Lower leg skin (tissue), 4 donors: Measurements from ENCODE around the gene TBC1D32. TPM values are rescaled to one million over a fixed set of nuclear protein-coding genes. Genes with fewer than 3 reads are reported as not detected.
"Not testable (repeated sequence)": the region's sequence is repeated elsewhere in the genome, so short reads cannot be mapped to it uniquely, and the experiment has no call there.

Experiments
- DNase-seq, 2 donors: peaks; one replicate each; pipeline ENCODE4 v3.0.0-alpha.2; 2019; ENCODE audit warnings: low spot score in 2 of 2
- H3K4me3 ChIP-seq: fragments of 200-600 bp; sonication (generic); 2 replicates; pipeline ENCODE4 v1.5.1; 2017; ENCODE audit warnings: mild to moderate bottlenecking, low read depth; ENCODE audit not compliant: poor library complexity, severe bottlenecking
- CTCF ChIP-seq, 3 donors: fragments of 450-650 bp; IDR thresholded peaks; one replicate each; pipeline ENCODE4 v1.5.1; 2016; ENCODE audit warnings: antibody characterized with exemption in 3 of 3, mild to moderate bottlenecking in 3 of 3, moderate library complexity in 2 of 3
- POLR2A ChIP-seq, 2 donors: fragments of 450-650 bp; IDR thresholded peaks; one replicate each; pipeline ENCODE4 v1.6.1; 2016 to 2017; ENCODE audit warnings: antibody characterized with exemption in 2 of 2, mild to moderate bottlenecking in 1 of 2, moderate library complexity in 1 of 2
- WGBS, 2 donors: methylation state at CpG; one replicate each; pipeline ENCODE4 v1.1.5; 2018; 5-methylcytosine and 5-hydroxymethylcytosine counted together
- intact Hi-C: fragments of 100-400 bp; cut with DNase I; formaldehyde crosslinking; loops from one replicate; pipeline ENCODE4 v1.15.0; 2023; ENCODE audit warnings: low total_unique reads
- total RNA-seq, 4 donors: library from RNA; depleted of rRNA; stranded (reverse); fragments of >200 nt; gene quantifications; one replicate each; pipeline ENCODE4 v1.1.0, GENCODE V29; 2016

Gene TBC1D32
- total RNA-seq, 4 donors from 2014 or later: 5.2 to 8.6 (median 6.7) TPM

- no peak for DNase-seq
- WGBS, 2 donors: 56 to 65% methylated on average over 13 of the region's 13 CpGs
- peak overlapping the region; percentile 72 for H3K4me3 ChIP-seq
- intact Hi-C loops: no loop called here
- no peak for TF ChIP-seq POLR2A (IDR thresholded peaks at IDR 0.05)
- no peak for TF ChIP-seq CTCF (IDR thresholded peaks at IDR 0.05)
These were observed 1.1 kb upstream of the TBC1D32 start for GRCh38 chr6:121335087-121336008.

GRCh38 chr6:121333694-121334093 is 586 bp downstream of the TBC1D32 start:
- intact Hi-C loops, DNase-seq, H3K4me3 ChIP-seq: not testable (repeated sequence)
- 93% methylated on average over 28 of the region's 28 CpGs for WGBS, 2 donors

- H3K4me3 ChIP-seq: no peak overlapping the region
- TF ChIP-seq POLR2A (IDR thresholded peaks at IDR 0.05) (no peak), CTCF (IDR thresholded peaks at IDR 0.05) (no peak)
- no peak for DNase-seq
- WGBS, 2 donors: 92% methylated on average over 4 of the region's 4 CpGs
- intact Hi-C loops: no loop called here
These were observed 1.1 kb downstream of the TBC1D32 start for GRCh38 chr6:121333196-121333595.

DNA sequence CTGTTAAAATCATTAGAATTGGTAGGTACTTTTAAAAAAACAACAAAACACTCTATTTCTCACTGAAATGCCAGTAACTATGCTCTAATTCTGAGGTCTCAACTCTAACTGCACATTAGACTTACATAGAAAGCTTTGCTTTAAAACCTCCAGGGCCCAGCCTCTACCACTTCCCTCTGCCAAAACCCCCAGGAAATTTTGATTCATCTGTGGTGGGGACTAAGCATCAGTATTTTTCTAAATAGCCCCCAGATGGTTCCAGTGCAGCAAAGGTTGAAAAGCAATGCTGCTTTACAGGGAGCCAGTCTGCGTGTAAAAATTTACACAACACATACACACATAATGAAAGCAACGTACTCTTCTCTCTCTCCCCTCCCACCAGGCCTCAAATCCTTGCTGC is 3.8 kb downstream of the TBC1D32 start:
- TF ChIP-seq POLR2A (IDR thresholded peaks at IDR 0.05) (no peak), CTCF (IDR thresholded peaks at IDR 0.05) (no peak)
- intact Hi-C loops: no loop called here
- H3K4me3 ChIP-seq: no peak overlapping the region
- 73 to 75% methylated on average over 2 of the region's 2 CpGs for WGBS, 2 donors
- no peak for DNase-seq

- TF ChIP-seq CTCF (IDR thresholded peaks at IDR 0.05): no peak
- no peak for TF ChIP-seq POLR2A (IDR thresholded peaks at IDR 0.05)
- H3K4me3 ChIP-seq: no peak overlapping the region
- 90 to 91% methylated on average over 4 of the region's 4 CpGs for WGBS, 2 donors
- intact Hi-C loops: no loop called here
- no peak for DNase-seq
These were observed 13.0 kb downstream of the TBC1D32 start for GRCh38 chr6:121321282-121321681.

GRCh38 chr6:121319603-121320002 is 14.7 kb downstream of the TBC1D32 start:
- no peak for DNase-seq
- no peak for TF ChIP-seq CTCF (IDR thresholded peaks at IDR 0.05)
- no peak for TF ChIP-seq POLR2A (IDR thresholded peaks at IDR 0.05)
- 88 to 97% methylated on average over 2 of the region's 2 CpGs for WGBS, 2 donors
- no peak overlapping the region for H3K4me3 ChIP-seq
- intact Hi-C loops: no loop called here
